Stimulated activated CD4-positive, alpha-beta T cell treated with anti-CD3 and anti-CD28 coated beads, TNF-alpha, amount 100 ng/mL, for 4 hours (primary cell): ENCODE results near the gene TTLL7.
"Not testable (repeated sequence)": the region's sequence is repeated elsewhere in the genome, so short reads cannot be mapped to it uniquely, and the experiment has no call there.

Source experiments
- DNase-seq, 3 experiments: peaks; one replicate each; pipeline ENCODE4 v3.0.0-alpha.2; 2020; ENCODE audit warnings: low read depth in 3 of 3

Gene TTLL7

GRCh38 chr1:83996621-83997020 lies 2.3 kb downstream of the TTLL7 start:
- no peak for DNase-seq

- DNase-seq, result no peak
Observed at GRCh38 chr1:83996191-83996590, 2.7 kb downstream of the TTLL7 start.

GRCh38 chr1:83995649-83996048 lies 3.3 kb downstream of the TTLL7 start:
- no peak for DNase-seq

GRCh38 chr1:83994111-83994510 lies 4.8 kb downstream of the TTLL7 start:
- DNase-seq, result no peak

- DNase-seq, result no peak
Observed at GRCh38 chr1:83990734-83991133, 8.2 kb downstream of the TTLL7 start.

- DNase-seq, result no peak
Observed at GRCh38 chr1:83985048-83985447, 13.9 kb downstream of the TTLL7 start.

GRCh38 chr1:83983918-83984317 lies 15.0 kb downstream of the TTLL7 start:
- DNase-seq, result not testable (repeated sequence)

- DNase-seq, result no peak
Observed at GRCh38 chr1:83978056-83978455, 20.9 kb downstream of the TTLL7 start.

GRCh38 chr1:83976920-83977319 lies 22.0 kb downstream of the TTLL7 start:
- DNase-seq, result no peak

- no peak for DNase-seq
Observed at GRCh38 chr1:83970802-83971201, 28.1 kb downstream of the TTLL7 start.

GRCh38 chr1:83970114-83970513 lies 28.8 kb downstream of the TTLL7 start:
- DNase-seq, result no peak

GRCh38 chr1:83967336-83967735 lies 31.6 kb downstream of the TTLL7 start:
- DNase-seq, result no peak

GRCh38 chr1:83964153-83964552 lies 34.8 kb downstream of the TTLL7 start:
- no peak for DNase-seq

- DNase-seq, result no peak
Observed at GRCh38 chr1:83961571-83962295, 37.2 kb downstream of the TTLL7 start.

- DNase-seq, result no peak
Observed at GRCh38 chr1:83960669-83961277, 38.2 kb downstream of the TTLL7 start.

GRCh38 chr1:83959824-83960498 lies 39.0 kb downstream of the TTLL7 start:
- DNase-seq, result no peak

- DNase-seq, result no peak
Observed at GRCh38 chr1:83958704-83959103, 40.2 kb downstream of the TTLL7 start.

GRCh38 chr1:83954166-83954823 lies 44.6 kb downstream of the TTLL7 start:
- DNase-seq, result no peak

GRCh38 chr1:83950106-83950661 lies 48.7 kb downstream of the TTLL7 start:
- DNase-seq, result no peak

GRCh38 chr1:83942914-83943313 lies 56.0 kb downstream of the TTLL7 start:
- DNase-seq, result no peak

- DNase-seq, result no peak
Observed at GRCh38 chr1:83934550-83934949, 64.4 kb downstream of the TTLL7 start.

- no peak for DNase-seq
Observed at GRCh38 chr1:83932693-83933092, 66.2 kb downstream of the TTLL7 start.
